HG02973 (cell line): ENCODE results near the gene COL1A2.

Source experiments
- ATAC-seq: cut with Tn5 transposase; IDR thresholded peaks from one replicate; pipeline ENCODE4 v1.9.1; 2021; ENCODE audit warnings: moderate library complexity; ENCODE audit not compliant: unreplicated experiment

Gene COL1A2

DNA sequence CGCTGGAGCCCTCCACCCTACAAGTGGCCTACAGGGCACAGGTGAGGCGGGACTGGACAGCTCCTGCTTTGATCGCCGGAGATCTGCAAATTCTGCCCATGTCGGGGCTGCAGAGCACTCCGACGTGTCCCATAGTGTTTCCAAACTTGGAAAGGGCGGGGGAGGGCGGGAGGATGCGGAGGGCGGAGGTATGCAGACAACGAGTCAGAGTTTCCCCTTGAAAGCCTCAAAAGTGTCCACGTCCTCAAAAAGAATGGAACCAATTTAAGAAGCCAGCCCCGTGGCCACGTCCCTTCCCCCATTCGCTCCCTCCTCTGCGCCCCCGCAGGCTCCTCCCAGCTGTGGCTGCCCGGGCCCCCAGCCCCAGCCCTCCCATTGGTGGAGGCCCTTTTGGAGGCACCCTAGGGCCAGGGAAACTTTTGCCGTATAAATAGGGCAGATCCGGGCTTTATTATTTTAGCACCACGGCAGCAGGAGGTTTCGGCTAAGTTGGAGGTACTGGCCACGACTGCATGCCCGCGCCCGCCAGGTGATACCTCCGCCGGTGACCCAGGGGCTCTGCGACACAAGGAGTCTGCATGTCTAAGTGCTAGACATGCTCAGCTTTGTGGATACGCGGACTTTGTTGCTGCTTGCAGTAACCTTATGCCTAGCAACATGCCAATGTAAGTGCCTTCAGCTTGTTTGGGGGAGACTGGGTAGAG lies at the start of gene COL1A2:
Gene COL1A2 (plus strand): TSS at position 459 of the 704 bp plus-strand sequence. CDS start 137 bp downstream, at position 596.
- no peak for ATAC-seq

GRCh38 chr7:94345907-94346306 lies 48.8 kb upstream of the COL1A2 start:
- no peak for ATAC-seq

DNA sequence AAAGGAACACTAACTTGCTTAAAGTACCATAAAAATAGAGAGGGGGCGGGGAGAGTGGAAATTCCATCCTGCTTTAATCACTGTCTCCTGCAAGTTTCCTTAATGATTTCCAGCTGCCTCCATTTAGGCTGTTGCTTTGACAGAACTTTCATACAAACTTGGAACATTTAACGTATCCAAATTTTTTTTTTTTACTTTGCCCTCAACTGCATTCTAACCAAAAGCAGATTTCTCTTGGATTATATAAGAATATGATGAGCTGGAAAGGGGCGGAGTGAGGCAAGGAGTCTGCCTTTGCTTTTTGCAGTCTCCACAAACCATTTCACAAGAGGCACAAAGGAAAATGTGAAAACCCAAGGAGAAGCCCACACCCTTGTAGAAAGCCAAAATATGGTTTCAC lies 46.6 kb upstream of the COL1A2 start:
- ATAC-seq, result no peak

DNA sequence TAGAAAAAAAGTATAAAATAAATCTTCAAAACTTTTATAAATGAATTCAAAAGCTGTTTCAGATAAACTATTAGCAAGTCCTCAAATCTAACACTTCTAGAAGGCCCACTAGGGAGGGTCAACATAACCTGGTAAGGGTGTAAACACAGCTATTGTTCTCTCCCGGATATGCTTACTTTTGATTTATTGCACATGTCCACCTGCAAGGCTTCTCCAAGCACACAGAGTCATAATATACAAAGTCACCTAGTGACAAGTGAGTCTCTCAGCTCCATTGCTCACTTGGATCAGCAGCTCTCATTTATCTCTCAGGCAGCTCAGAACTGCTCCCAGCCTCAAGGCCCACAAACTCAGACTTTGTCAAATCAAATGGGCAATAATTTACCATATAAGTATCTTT lies 44.0 kb upstream of the COL1A2 start:
- ATAC-seq, result no peak

- no peak for ATAC-seq
Measured at GRCh38 chr7:94351703-94352102, 43.0 kb upstream of the COL1A2 start.

GRCh38 chr7:94352887-94353286 lies 41.8 kb upstream of the COL1A2 start:
- no peak for ATAC-seq

- no peak for ATAC-seq
Measured at GRCh38 chr7:94354953-94355352, 39.7 kb upstream of the COL1A2 start.

GRCh38 chr7:94355454-94355853 lies 39.2 kb upstream of the COL1A2 start:
- no peak for ATAC-seq

DNA sequence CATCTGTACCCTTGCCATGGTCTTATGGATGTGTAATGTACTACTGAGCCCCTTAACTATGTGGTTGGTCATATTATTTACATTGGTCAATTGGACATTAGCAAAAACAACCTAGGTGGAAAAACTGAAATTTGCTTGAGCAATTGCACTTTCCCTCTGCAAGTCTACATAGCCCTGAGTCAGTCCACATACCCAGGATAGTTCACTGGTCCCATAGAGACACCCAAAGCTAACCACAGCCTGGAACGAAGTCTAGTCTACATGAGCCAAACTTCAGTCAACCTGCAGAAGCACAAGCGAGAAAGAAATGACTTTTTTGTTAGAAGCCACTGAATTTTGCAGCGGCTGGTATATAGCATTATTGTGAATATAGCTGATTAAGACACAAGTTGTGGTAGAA lies 37.6 kb upstream of the COL1A2 start:
- no peak for ATAC-seq

- no peak for ATAC-seq
Measured at GRCh38 chr7:94360926-94361325, 33.8 kb upstream of the COL1A2 start.

DNA sequence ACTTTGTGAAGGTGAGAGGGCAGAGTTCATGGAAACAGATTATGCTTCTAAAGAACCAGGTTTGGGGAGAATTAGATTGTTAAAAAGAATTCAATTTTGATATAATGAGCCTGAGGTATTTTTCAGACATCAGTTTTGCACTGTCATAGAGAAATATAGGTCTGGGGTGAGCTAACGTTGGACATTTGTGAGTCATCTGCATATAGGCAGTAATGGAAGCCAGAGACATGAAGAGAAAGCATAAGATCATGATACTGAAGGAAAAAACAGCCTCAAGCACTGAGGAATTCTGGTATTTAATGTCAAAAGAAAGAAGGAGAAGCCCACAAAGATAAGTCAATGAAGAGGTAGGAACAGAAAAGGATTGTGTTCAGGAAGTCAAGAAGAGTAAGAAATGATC lies 32.4 kb upstream of the COL1A2 start:
- no peak for ATAC-seq

GRCh38 chr7:94364816-94365215 lies 29.9 kb upstream of the COL1A2 start:
- ATAC-seq, result no peak

DNA sequence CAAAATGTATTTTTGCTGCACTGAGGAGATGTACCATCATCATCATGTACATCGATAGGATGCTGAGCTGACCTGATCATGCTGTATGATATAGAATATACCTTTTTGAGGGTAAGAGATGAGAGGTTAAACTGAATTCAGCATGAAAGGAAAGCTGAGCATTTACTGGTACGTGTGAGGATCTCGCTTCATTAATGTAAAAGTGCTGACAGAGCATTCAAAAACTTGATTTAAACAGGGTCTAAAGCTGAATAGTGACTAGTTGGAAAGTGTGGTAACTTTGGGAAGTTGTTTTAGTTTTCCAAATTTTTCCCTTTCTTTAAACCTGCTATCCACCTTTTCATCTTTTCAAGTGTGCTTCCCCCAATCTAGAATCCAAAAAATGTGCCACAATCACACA lies 28.5 kb upstream of the COL1A2 start:
- no peak for ATAC-seq

DNA sequence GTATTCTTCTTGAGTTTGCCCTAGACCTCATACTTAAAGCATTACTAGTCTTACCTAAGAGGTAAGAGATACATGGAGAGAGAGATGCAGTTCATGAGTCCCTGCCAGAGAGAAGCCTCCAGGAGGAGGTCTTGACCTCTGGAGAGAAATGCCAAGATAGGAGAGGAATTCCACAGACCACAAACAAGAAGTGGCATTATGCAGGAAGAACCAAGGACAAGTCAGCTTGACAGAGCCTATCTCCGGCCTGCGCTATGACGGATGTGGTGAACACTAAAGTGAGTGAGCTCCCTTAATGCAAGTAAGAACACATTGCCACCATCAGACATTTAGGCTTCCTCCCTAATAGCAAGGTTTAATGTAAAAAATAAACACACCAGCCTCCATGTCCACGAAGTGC lies 27.9 kb upstream of the COL1A2 start:
- ATAC-seq, result no peak

- no peak for ATAC-seq
Measured at GRCh38 chr7:94367949-94368348, 26.7 kb upstream of the COL1A2 start.

DNA sequence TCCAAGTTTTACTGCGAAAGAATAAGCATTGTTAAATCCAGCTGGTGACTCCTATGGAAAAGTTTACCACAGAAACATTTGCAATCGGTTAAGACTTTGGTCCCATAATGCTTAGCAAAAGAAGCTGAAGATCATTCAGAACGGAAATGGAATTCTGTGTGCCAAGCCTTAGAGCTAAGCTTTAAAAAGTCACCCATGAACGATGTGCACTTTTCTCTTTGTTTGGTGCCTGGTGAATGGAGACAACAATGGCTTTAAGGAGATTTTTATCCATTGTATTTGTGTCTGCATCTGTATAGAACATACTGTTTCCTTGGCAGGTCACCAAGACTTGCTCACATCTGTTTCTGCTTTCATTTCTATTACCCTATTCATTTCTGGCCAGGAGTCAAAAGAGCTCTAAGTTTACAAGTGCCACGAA lies 26.3 kb upstream of the COL1A2 start:
- ATAC-seq, result no peak

- ATAC-seq, result no peak
Measured at GRCh38 chr7:94374231-94374630, 20.5 kb upstream of the COL1A2 start.

GRCh38 chr7:94374721-94375566 lies 19.8 kb upstream of the COL1A2 start:
- ATAC-seq, result no peak

GRCh38 chr7:94375691-94376090 lies 19.0 kb upstream of the COL1A2 start:
- no peak for ATAC-seq

DNA sequence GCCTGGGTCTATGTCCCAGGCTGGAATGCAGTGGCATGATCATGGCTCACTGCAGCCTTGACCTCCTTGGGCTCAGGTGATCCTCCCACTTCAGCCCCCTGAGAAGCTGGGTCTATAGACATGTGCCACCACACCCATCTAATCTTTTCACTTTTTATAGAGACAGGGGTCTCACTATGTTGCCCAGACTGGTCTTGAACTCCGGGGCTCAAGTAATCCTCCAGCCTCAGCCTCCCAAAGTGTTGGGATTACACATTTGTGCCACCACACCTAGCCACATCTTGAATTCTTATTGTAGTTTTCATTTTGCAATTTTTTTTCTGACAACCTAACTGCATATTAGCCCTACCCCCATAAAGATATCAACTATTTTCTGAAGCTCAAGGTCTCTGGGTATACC lies 18.4 kb upstream of the COL1A2 start:
- ATAC-seq, result no peak

- no peak for ATAC-seq
Measured at GRCh38 chr7:94378356-94378755, 16.3 kb upstream of the COL1A2 start.

- ATAC-seq, result no peak
Measured at GRCh38 chr7:94380264-94380663, 14.4 kb upstream of the COL1A2 start.
